Astrocyte (in vitro differentiated cells and primary cell): ENCODE data around the gene MEX3C.

Source experiments
- EZH2 ChIP-seq: IDR thresholded peaks from 2 replicates; pipeline ENCODE4 v1.6.1; 2012; ENCODE audit warnings: mild to moderate bottlenecking, low read length, inconsistent platforms; ENCODE audit not compliant: insufficient read depth
- TF ChIP-seq, protein P1 (sequence below): IDR thresholded peaks from 2 replicates; pipeline ENCODE4 v1.5.1; 2011; ENCODE audit warnings: low read depth, mild to moderate bottlenecking, inconsistent platforms, low read length, moderate library complexity; ENCODE audit not compliant: insufficient read depth

DNA sequence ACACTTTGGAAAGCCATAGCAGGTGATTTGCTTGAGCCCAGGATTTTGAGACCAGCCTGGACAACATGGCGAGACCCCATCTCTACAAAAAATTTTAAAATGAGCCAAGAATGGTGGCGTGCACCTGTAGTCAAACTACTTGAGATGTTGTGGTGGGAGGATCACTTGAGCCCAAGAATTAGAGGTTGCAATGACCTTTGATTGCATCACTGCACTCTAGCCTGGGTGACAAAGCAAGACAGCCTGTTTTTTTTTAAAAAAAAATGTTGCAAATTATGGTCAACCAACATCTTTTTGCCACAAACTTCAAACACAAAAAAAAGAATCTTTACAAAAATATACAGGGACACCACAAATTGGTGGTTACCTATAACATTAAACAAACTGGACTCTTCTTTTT is 40.3 kb downstream of the MEX3C start:
- TF ChIP-seq, protein P1, sequence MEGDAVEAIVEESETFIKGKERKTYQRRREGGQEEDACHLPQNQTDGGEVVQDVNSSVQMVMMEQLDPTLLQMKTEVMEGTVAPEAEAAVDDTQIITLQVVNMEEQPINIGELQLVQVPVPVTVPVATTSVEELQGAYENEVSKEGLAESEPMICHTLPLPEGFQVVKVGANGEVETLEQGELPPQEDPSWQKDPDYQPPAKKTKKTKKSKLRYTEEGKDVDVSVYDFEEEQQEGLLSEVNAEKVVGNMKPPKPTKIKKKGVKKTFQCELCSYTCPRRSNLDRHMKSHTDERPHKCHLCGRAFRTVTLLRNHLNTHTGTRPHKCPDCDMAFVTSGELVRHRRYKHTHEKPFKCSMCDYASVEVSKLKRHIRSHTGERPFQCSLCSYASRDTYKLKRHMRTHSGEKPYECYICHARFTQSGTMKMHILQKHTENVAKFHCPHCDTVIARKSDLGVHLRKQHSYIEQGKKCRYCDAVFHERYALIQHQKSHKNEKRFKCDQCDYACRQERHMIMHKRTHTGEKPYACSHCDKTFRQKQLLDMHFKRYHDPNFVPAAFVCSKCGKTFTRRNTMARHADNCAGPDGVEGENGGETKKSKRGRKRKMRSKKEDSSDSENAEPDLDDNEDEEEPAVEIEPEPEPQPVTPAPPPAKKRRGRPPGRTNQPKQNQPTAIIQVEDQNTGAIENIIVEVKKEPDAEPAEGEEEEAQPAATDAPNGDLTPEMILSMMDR = no peak
- TF ChIP-seq EZH2 = no peak
